Activated CD4-positive, CD25-positive, alpha-beta regulatory T cell (primary cell): Measurements from ENCODE around the gene GOPC.

Source experiments
- DNase-seq, 4 experiments: peaks; one replicate each; lab custom pipeline; 2025; lab: John Stamatoyannopoulos, UW

GOPC gene

GRCh38 chr6:117514655-117515054 lies 87.7 kb downstream of the GOPC start:
- DNase-seq = no peak

DNA sequence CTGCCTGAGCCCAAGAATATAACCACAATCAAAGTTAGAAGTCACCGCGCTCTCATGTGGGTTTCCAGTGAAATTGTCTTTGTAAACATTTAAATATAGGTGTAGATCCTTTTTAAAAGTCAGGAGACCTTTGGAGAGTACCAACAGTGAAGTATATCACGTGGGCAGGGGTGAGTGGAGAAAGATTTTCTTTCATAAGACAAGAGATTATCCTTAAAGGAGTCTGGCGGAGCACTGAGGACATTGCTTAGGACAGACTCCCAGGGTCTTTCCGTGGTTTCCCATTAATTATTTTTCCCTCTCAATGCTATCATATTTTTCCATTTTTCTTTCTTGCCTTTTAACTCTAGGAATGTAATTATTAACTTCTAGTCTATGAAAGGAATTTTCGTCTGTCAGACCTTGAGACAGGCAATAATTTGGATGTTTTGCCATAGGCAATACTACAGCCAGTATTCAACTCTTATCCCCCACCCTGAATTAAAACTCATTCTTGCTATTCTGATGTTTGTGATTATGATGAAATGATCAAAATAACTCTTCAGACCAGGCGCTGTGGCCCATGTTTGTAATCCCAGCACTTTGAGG lies 88.4 kb downstream of the GOPC start:
- DNase-seq = no peak

- no peak for DNase-seq
Measured at GRCh38 chr6:117512987-117513573, 89.2 kb downstream of the GOPC start.

DNA sequence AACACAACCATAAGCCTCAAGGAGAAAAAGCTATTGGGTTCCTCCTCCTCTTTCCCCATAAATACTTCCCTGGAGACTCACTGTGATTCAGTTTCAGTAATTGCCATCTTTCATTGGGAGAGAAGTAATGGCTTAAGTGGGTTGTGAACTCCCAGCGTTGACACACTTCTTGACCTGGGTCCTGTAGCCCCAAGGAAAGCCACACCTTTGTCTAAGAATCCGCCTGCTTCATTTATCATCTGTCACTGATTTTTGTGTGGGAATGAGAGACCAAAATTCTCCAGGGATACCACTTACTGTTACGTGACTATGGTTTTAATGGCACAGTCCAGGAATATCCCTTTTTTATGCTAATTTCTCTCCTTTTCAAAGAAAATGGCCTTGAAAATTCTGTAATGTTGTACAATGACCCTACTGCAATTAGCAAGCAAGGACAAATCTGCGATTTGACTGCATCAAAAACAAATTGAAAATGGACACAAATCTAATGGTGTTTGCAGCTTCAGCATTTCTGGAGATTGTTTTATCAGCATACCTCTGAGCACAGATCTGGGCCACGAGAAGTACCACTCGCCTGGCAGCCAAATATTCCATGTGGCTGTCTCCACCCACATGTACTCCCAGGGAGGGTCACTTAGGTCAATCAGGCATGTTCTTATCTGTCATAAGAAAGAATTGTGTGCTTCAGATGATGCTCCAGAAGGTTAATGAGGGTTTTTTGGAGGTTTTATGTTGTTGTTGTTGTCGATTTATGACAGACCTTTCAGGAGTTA lies 90.1 kb downstream of the GOPC start:
- no peak for DNase-seq
